CD14-positive monocyte (primary cell): ENCODE results near the gene RNF223. TPM values are rescaled to one million over a fixed set of nuclear protein-coding genes. Genes with fewer than 3 reads are reported as not detected.

Experiments used
- DNase-seq, 3 donors: peaks; one replicate each; pipeline ENCODE4 v3.0.0-alpha.2; 2011 to 2022
- H2AFZ ChIP-seq: 2 replicates; pipeline ENCODE4 v1.6.0; 2012; ENCODE audit warnings: mild to moderate bottlenecking, low read depth, low read length, inconsistent platforms; ENCODE audit not compliant: insufficient read depth, poor library complexity, severe bottlenecking
- H3K27ac ChIP-seq, 2 donors: 1 replicate in 1 of 2; 2 replicates in 1 of 2; pipeline ENCODE4 v1.5.1; 2012 to 2013; ENCODE audit warnings: low read length in 2 of 2, control low read depth in 1 of 2, inconsistent platforms in 1 of 2, low read depth in 1 of 2, mild to moderate bottlenecking in 1 of 2
- H3K27me3 ChIP-seq, 2 donors: one replicate each; pipeline versions ENCODE4 v1.6.0 to v1.6.1; 2011 to 2013; ENCODE audit warnings: low read length in 2 of 2; ENCODE audit not compliant: control insufficient read depth in 2 of 2, insufficient read depth in 2 of 2
- H3K36me3 ChIP-seq, 2 donors: replicated peaks in 1 of 2; 1 replicate in 1 of 2; 2 replicates in 1 of 2; pipeline versions ENCODE4 v1.5.1 to v1.6.1; 2012 to 2013; ENCODE audit warnings: low read length in 2 of 2, control low read depth in 1 of 2, inconsistent platforms in 1 of 2, mild to moderate bottlenecking in 1 of 2; ENCODE audit not compliant: insufficient read depth in 2 of 2, control insufficient read depth in 1 of 2
- H3K4me1 ChIP-seq, 2 donors: 1 replicate in 1 of 2; 2 replicates in 1 of 2; pipeline versions ENCODE4 v1.5.1 to v1.6.1; 2012 to 2013; ENCODE audit warnings: low read length in 2 of 2, control low read depth in 1 of 2, inconsistent platforms in 1 of 2, mild to moderate bottlenecking in 1 of 2, moderate library complexity in 1 of 2; ENCODE audit not compliant: insufficient read depth in 2 of 2, control insufficient read depth in 1 of 2
- H3K4me2 ChIP-seq: replicated peaks from 2 replicates; pipeline ENCODE3; 2012; ENCODE audit warnings: low read length, moderate library complexity, mild to moderate bottlenecking; ENCODE audit not compliant: poor library complexity, severe bottlenecking; ENCODE audit errors: extremely low read depth
- H3K4me3 ChIP-seq, 3 experiments: fragments of 200-600 bp in 1 of 3; sonication (generic) in 1 of 3; replicated peaks in 1 of 3; 1 replicate in 2 of 3; 2 replicates in 1 of 3; pipeline ENCODE4 v1.5.1; 2011 to 2013; ENCODE audit warnings: low read length in 3 of 3, mild to moderate bottlenecking in 3 of 3, control low read depth in 2 of 3, low read depth in 2 of 3, inconsistent platforms in 1 of 3, moderate library complexity in 1 of 3
- H3K79me2 ChIP-seq: 2 replicates; pipeline ENCODE4 v1.6.0; 2012; ENCODE audit warnings: mild to moderate bottlenecking, control low read depth, inconsistent platforms, low read length, moderate library complexity; ENCODE audit not compliant: insufficient read depth
- H3K9ac ChIP-seq: 2 replicates; pipeline ENCODE4 v1.6.0; 2017; ENCODE audit warnings: low read length, mild to moderate bottlenecking; ENCODE audit not compliant: insufficient read depth, poor library complexity, severe bottlenecking
- H3K9me3 ChIP-seq, 2 donors: replicated peaks in 1 of 2; 1 replicate in 1 of 2; 2 replicates in 1 of 2; pipeline versions ENCODE4 v1.5.1 to v1.6.1; 2012 to 2013; ENCODE audit warnings: low read length in 2 of 2, control low read depth in 1 of 2; ENCODE audit not compliant: control insufficient read depth in 1 of 2, insufficient read depth in 1 of 2
- H4K20me1 ChIP-seq: 2 replicates; pipeline ENCODE4 v1.6.0; 2012; ENCODE audit warnings: mild to moderate bottlenecking, low read length, control low read depth, moderate library complexity; ENCODE audit not compliant: insufficient read depth
- H3K27ac Mint-ChIP-seq, 7 donors: one replicate each; pipeline ENCODE4 v1.8.0; 2020; ENCODE audit warnings: mild to moderate bottlenecking in 7 of 7, mixed read lengths in 7 of 7, moderate library complexity in 6 of 7, inconsistent platforms in 2 of 7
- H3K27me3 Mint-ChIP-seq, 3 donors: one replicate each; pipeline ENCODE4 v1.8.0; 2021 to 2022; ENCODE audit warnings: low read depth in 3 of 3, mild to moderate bottlenecking in 3 of 3, mixed read lengths in 3 of 3, moderate library complexity in 3 of 3, inconsistent platforms in 1 of 3
- H3K36me3 Mint-ChIP-seq, 2 donors: one replicate each; pipeline ENCODE4 v1.8.0; 2020; ENCODE audit warnings: mixed read lengths in 2 of 2, inconsistent platforms in 1 of 2, mild to moderate bottlenecking in 1 of 2
- H3K4me1 Mint-ChIP-seq: one replicate; pipeline ENCODE4 v1.8.0; 2020; ENCODE audit warnings: mild to moderate bottlenecking, mixed read lengths
- H3K4me3 Mint-ChIP-seq, 2 donors: one replicate each; pipeline ENCODE4 v1.8.0; 2020; ENCODE audit warnings: mild to moderate bottlenecking in 2 of 2, mixed read lengths in 2 of 2, moderate library complexity in 1 of 2
- H3K9me3 Mint-ChIP-seq, 7 donors: one replicate each; pipeline ENCODE4 v1.8.0; 2020 to 2022; ENCODE audit warnings: mixed read lengths in 7 of 7, mild to moderate bottlenecking in 6 of 7, moderate library complexity in 6 of 7, inconsistent platforms in 2 of 7
- CTCF ChIP-seq: fragments of 200-600 bp; IDR thresholded peaks from one replicate; pipeline ENCODE4 v1.8.0; 2022; ENCODE audit warnings: antibody characterized with exemption, mild to moderate bottlenecking
- WGBS: methylation state at CpG from one replicate; pipeline ENCODE4 v1.1.5; 2013; ENCODE audit warnings: missing lambda C conversion rate; ENCODE audit not compliant: insufficient coverage; 5-methylcytosine and 5-hydroxymethylcytosine counted together
- intact Hi-C, 2 donors: fragments of 100-400 bp; cut with micrococcal nuclease; formaldehyde crosslinking; loops; one replicate each; pipeline versions ENCODE4 v1.15.0 to v1.15.1; 2023
- polyA plus RNA-seq, 3 donors: library from polyadenylated mRNA; depleted of rRNA in 1 of 3; unstranded in 2 of 3; stranded (reverse) in 1 of 3; fragments of 300-500 nt in 2 of 3; fragments of >200 nt in 1 of 3; fragmentation: Illumina TruSeq in 2 of 3; gene quantifications; 1 replicate in 2 of 3; 2 replicates in 1 of 3; pipeline ENCODE4 v1.2.3, GENCODE V29; 2012 to 2021

The RNF223 gene
- polyA plus RNA-seq, 3 donors = not detected

GRCh38 chr1:1024149-1024770, 49.8 kb downstream of the RNF223 start:
- intact Hi-C loops = loop anchor here in 1 of 2 donors (5.0 kb wide), 1 partner anchor 33 kb away; no protein-coding TSS in a partner anchor
- H3K36me3 Mint-ChIP-seq = no peaks in the 10 kb centered on the region
- no peaks in the 10 kb centered on the region for H3K36me3 ChIP-seq
- DNase-seq = no peak
- H3K9me3 ChIP-seq = no peaks in the 10 kb centered on the region
- H3K9me3 Mint-ChIP-seq = peaks cover 0 to 6% (median 0%) of the 10 kb centered on the region in 7 donors
- peaks cover 28 to 51% (median 29%) of the 10 kb centered on the region in 3 donors for H3K27me3 Mint-ChIP-seq
- no peak for TF ChIP-seq CTCF
- H3K79me2 ChIP-seq = no peaks in the 10 kb centered on the region
- no peak overlapping the region for H3K9ac ChIP-seq
- H3K4me1 Mint-ChIP-seq = peaks cover 6% of the 10 kb centered on the region
- no peak overlapping the region for H3K27ac Mint-ChIP-seq
- no peak overlapping the region for H3K4me3 Mint-ChIP-seq
- peaks cover 7 to 41% of the 10 kb centered on the region in 2 donors for H3K27me3 ChIP-seq
- H3K4me3 ChIP-seq = no peak overlapping the region
- H3K27ac ChIP-seq = no peak overlapping the region
- no peaks in the 10 kb centered on the region for H4K20me1 ChIP-seq
- peaks cover 8 to 16% of the 10 kb centered on the region in 2 donors for H3K4me1 ChIP-seq
- no peak overlapping the region for H3K4me2 ChIP-seq
- 92% methylated on average over 7 of the region's 9 CpGs for whole genome bisulfite sequencing
- no peak overlapping the region for H2AFZ ChIP-seq

- no peaks in the 10 kb centered on the region for H4K20me1 ChIP-seq
- no peak overlapping the region for H3K9ac ChIP-seq
- H3K27ac ChIP-seq = no peak overlapping the region
- DNase-seq = no peak
- peaks cover 7 to 41% of the 10 kb centered on the region in 2 donors for H3K27me3 ChIP-seq
- H3K9me3 ChIP-seq = no peaks in the 10 kb centered on the region
- no peak overlapping the region for H3K27ac Mint-ChIP-seq
- H2AFZ ChIP-seq = no peak overlapping the region
- H3K27me3 Mint-ChIP-seq = peaks cover 29 to 51% (median 33%) of the 10 kb centered on the region in 3 donors
- H3K9me3 Mint-ChIP-seq = peaks cover 0 to 6% (median 0%) of the 10 kb centered on the region in 7 donors
- intact Hi-C loops = loop anchor here in 1 of 2 donors (5.0 kb wide), 1 partner anchor 34 kb away; no protein-coding TSS in a partner anchor
- no peaks in the 10 kb centered on the region for H3K36me3 Mint-ChIP-seq
- no peak overlapping the region for H3K4me3 Mint-ChIP-seq
- H3K4me1 ChIP-seq = peaks cover 11 to 21% of the 10 kb centered on the region in 2 donors
- H3K4me2 ChIP-seq = no peak overlapping the region
- H3K4me1 Mint-ChIP-seq = peaks cover 6% of the 10 kb centered on the region
- H3K79me2 ChIP-seq = no peaks in the 10 kb centered on the region
- H3K4me3 ChIP-seq = no peak overlapping the region
- 79% methylated on average over 13 of the region's 13 CpGs for WGBS
- TF ChIP-seq CTCF = no peak
- no peaks in the 10 kb centered on the region for H3K36me3 ChIP-seq
Observed at GRCh38 chr1:1023700-1024099, 50.4 kb downstream of the RNF223 start.
